ENCODE data around the gene OR2Y1.

GRCh38 chr5:180736536-180736935, 3.3 kb downstream of the OR2Y1 start:
- no peak for TF ChIP-seq CTCF (IDR thresholded peaks at IDR 0.05; ENCODE audit: low read length)
- no peak for TF ChIP-seq EZH2 (optimal IDR thresholded peaks at IDR 0.05; ENCODE audit: low read depth, low read length)
